GM23248 (cell line): Measurements from ENCODE around the gene APBA2. TPM values are rescaled to one million over a fixed set of nuclear protein-coding genes. Genes with fewer than 3 reads are reported as not detected.

Experiments used
- DNase-seq: peaks from one replicate; pipeline ENCODE4 v3.0.0-alpha.2; 2015
- H2AFZ ChIP-seq: fragments of 200-600 bp; sonication (generic); 2 replicates; pipeline ENCODE4 v1.6.1; 2016; ENCODE audit warnings: antibody characterized with exemption
- H3F3A ChIP-seq: fragments of 200-600 bp; sonication (generic); 2 replicates; pipeline ENCODE4 v1.6.1; 2016; ENCODE audit warnings: mild to moderate bottlenecking, antibody characterized with exemption, mixed run types; ENCODE audit not compliant: insufficient read depth
- H3K27ac ChIP-seq: fragments of 200-600 bp; sonication (generic); 2 replicates; pipeline ENCODE4 v1.5.1; 2016; ENCODE audit warnings: mild to moderate bottlenecking
- H3K27me3 ChIP-seq: fragments of 200-600 bp; sonication (generic); replicated peaks from 2 replicates; pipeline ENCODE4 v1.6.1; 2016; ENCODE audit warnings: mild to moderate bottlenecking; ENCODE audit not compliant: insufficient read depth
- H3K36me3 ChIP-seq: fragments of 200-600 bp; sonication (generic); 2 replicates; pipeline ENCODE4 v1.6.1; 2016; ENCODE audit warnings: low read depth, mild to moderate bottlenecking
- H3K4me1 ChIP-seq: fragments of 200-600 bp; sonication (generic); 2 replicates; pipeline ENCODE4 v1.6.1; 2016; ENCODE audit warnings: mild to moderate bottlenecking; ENCODE audit not compliant: insufficient read depth
- H3K4me2 ChIP-seq: fragments of 200-600 bp; sonication (generic); one replicate; pipeline ENCODE4 v1.6.1; 2016; ENCODE audit warnings: mild to moderate bottlenecking; ENCODE audit not compliant: unreplicated experiment
- H3K4me3 ChIP-seq: fragments of 200-600 bp; sonication (generic); 2 replicates; pipeline ENCODE4 v1.5.1; 2016; ENCODE audit warnings: mild to moderate bottlenecking
- H3K79me2 ChIP-seq: fragments of 200-600 bp; sonication (generic); 2 replicates; pipeline ENCODE4 v1.6.1; 2016; ENCODE audit warnings: mild to moderate bottlenecking; ENCODE audit not compliant: insufficient read depth
- H3K9ac ChIP-seq: fragments of 200-600 bp; sonication (generic); 2 replicates; pipeline ENCODE4 v1.6.1; 2016; ENCODE audit warnings: mild to moderate bottlenecking
- H3K9me2 ChIP-seq: fragments of 200-600 bp; sonication (generic); 2 replicates; pipeline ENCODE4 v1.6.1; 2016; ENCODE audit warnings: mixed run types, mild to moderate bottlenecking, moderate library complexity; ENCODE audit not compliant: insufficient read depth
- H3K9me3 ChIP-seq: fragments of 200-600 bp; sonication (generic); one replicate; pipeline ENCODE4 v1.6.1; 2017; ENCODE audit warnings: low read depth
- H4K20me1 ChIP-seq: fragments of 200-600 bp; sonication (generic); 2 replicates; pipeline ENCODE4 v1.6.0; 2016; ENCODE audit not compliant: insufficient read depth
- EZH2 ChIP-seq: fragments of 200-600 bp; sonication (generic); IDR thresholded peaks from 2 replicates; pipeline ENCODE4 v1.6.1; 2018; ENCODE audit warnings: antibody characterized with exemption, mild to moderate bottlenecking; ENCODE audit not compliant: insufficient read depth, poor library complexity, severe bottlenecking
- EZH2phosphoT487 ChIP-seq: fragments of 200-600 bp; sonication (generic); IDR thresholded peaks from 2 replicates; pipeline ENCODE4 v1.6.1; 2018; ENCODE audit warnings: antibody characterized with exemption, moderate library complexity, mild to moderate bottlenecking, low read depth; ENCODE audit not compliant: insufficient read depth
- WGBS, 2 experiments: methylation state at CpG; one replicate each; pipeline ENCODE4 v1.1.6; 2015 to 2017; ENCODE audit warnings: low lambda C conversion rate in 2 of 2, low coverage in 1 of 2; ENCODE audit errors: missing lambda C conversion rate in 2 of 2; 5-methylcytosine and 5-hydroxymethylcytosine counted together
- in situ Hi-C: fragments of 300-500 bp; cut with MboI; formaldehyde crosslinking; loops from 2 replicates; pipeline ENCODE4 v1.15.0; 2020
- polyA plus RNA-seq: library from polyadenylated mRNA; unstranded; fragments of >200 nt; fragmentation: Nextera tagmentation; extraction: Ambion mirVana; gene quantifications from 2 replicates; pipeline ENCODE4 v1.2.1, GENCODE V29; 2016
- total RNA-seq: library from RNA; depleted of rRNA; stranded (reverse); fragments of >200 nt; shearing (Covaris generic); gene quantifications from 2 replicates; pipeline ENCODE4 v1.2.3, GENCODE V29; 2014

APBA2 gene
- total and polyA plus RNA-seq, 2 experiments from 2014 or later = 0.23 to 0.65 TPM

- H3F3A ChIP-seq = no peaks in the 10 kb centered on the region
- no peak overlapping the region for H3K27ac ChIP-seq
- H3K9me2 ChIP-seq = no peaks in the 10 kb centered on the region
- H4K20me1 ChIP-seq = no peaks in the 10 kb centered on the region
- 45 to 46% methylated on average over 7 of the region's 7 CpGs for WGBS, 2 experiments
- H3K4me1 ChIP-seq = no peaks in the 10 kb centered on the region
- no peak for DNase-seq
- H3K9ac ChIP-seq = no peak overlapping the region
- H3K36me3 ChIP-seq = no peaks in the 10 kb centered on the region
- no peak for TF ChIP-seq EZH2
- TF ChIP-seq EZH2phosphoT487 = no peak
- H3K27me3 ChIP-seq = 0 out of 2 replicates have a peak, but pooled peaks cover 4% of the 10 kb centered on the region
- H2AFZ ChIP-seq = no peak overlapping the region
- H3K4me2 ChIP-seq = no peak overlapping the region
- no peaks in the 10 kb centered on the region for H3K9me3 ChIP-seq
- H3K79me2 ChIP-seq = no peaks in the 10 kb centered on the region
- in situ Hi-C loops = no loop called here
- H3K4me3 ChIP-seq = no peak overlapping the region
These were observed 186.1 kb downstream of the APBA2 start for GRCh38 chr15:29071882-29072273.

- Histone ChIP-seq H4K20me1 (no peaks in the 10 kb centered on the region), H3K4me3 (no peak overlapping the region), H3K36me3 (no peaks in the 10 kb centered on the region), H3K79me2 (no peaks in the 10 kb centered on the region), H3K9me2 (no peaks in the 10 kb centered on the region), H3K9ac (no peak overlapping the region), H2AFZ (no peak overlapping the region), H3K27ac (no peak overlapping the region), H3K4me2 (no peak overlapping the region), H3K27me3 (0 out of 2 replicates have a peak, but pooled peaks cover 5% of the 10 kb centered on the region), H3K9me3 (no peaks in the 10 kb centered on the region), H3F3A (no peaks in the 10 kb centered on the region), H3K4me1 (no peaks in the 10 kb centered on the region)
- WGBS, 2 experiments = 25 to 31% methylated on average over 5 of the region's 5 CpGs
- in situ Hi-C loops = no loop called here
- no peak for DNase-seq
- TF ChIP-seq EZH2 = no peak
- TF ChIP-seq EZH2phosphoT487 = no peak
These were observed 186.7 kb downstream of the APBA2 start for GRCh38 chr15:29072444-29072843.

DNA sequence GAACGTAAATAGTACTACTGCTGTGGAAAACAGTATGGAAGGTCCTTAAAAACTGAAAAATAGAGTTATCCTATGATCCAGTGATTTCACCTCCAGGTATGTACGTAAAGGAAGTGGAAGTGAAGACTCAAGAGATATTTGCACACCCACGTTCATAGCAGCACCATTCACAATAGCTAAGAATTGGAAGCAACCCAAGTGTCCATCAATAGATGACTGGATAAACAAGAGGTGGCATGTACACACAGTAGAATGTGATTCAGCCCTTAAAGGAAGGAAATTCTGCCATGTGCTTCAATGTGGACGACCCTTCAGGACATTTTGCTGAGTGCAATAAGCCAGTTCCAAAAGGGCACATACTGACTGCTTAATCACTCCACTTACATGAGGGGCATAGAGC is 188.3 kb downstream of the APBA2 start:
- H3K27ac ChIP-seq = no peak overlapping the region
- H4K20me1 ChIP-seq = no peaks in the 10 kb centered on the region
- H3K27me3 ChIP-seq = 0 out of 2 replicates have a peak, but pooled peaks cover 5% of the 10 kb centered on the region
- no peak overlapping the region for H3K4me2 ChIP-seq
- no peak overlapping the region for H3K4me3 ChIP-seq
- no peaks in the 10 kb centered on the region for H3K79me2 ChIP-seq
- H3K36me3 ChIP-seq = no peaks in the 10 kb centered on the region
- WGBS, 2 experiments = 7 to 12% methylated on average over 4 of the region's 4 CpGs
- TF ChIP-seq EZH2 (no peak), EZH2phosphoT487 (no peak)
- H2AFZ ChIP-seq = no peak overlapping the region
- in situ Hi-C loops = no loop called here
- no peaks in the 10 kb centered on the region for H3K9me3 ChIP-seq
- no peaks in the 10 kb centered on the region for H3K4me1 ChIP-seq
- H3F3A ChIP-seq = no peaks in the 10 kb centered on the region
- no peak overlapping the region for H3K9ac ChIP-seq
- H3K9me2 ChIP-seq = no peaks in the 10 kb centered on the region
- no peak for DNase-seq

- Histone ChIP-seq H3K27ac (no peak overlapping the region), H3K4me1 (no peaks in the 10 kb centered on the region), H3K4me2 (no peak overlapping the region), H4K20me1 (no peaks in the 10 kb centered on the region), H3K4me3 (no peak overlapping the region), H3K9me2 (no peaks in the 10 kb centered on the region), H3K36me3 (no peaks in the 10 kb centered on the region), H3K9me3 (no peaks in the 10 kb centered on the region), H3K79me2 (no peaks in the 10 kb centered on the region), H3K9ac (no peak overlapping the region), H3F3A (no peaks in the 10 kb centered on the region), H3K27me3 (0 out of 2 replicates have a peak, but pooled peaks cover 5% of the 10 kb centered on the region), H2AFZ (no peak overlapping the region)
- TF ChIP-seq EZH2phosphoT487 (no peak), EZH2 (no peak)
- DNase-seq = no peak
- in situ Hi-C loops = no loop called here
- 46 to 54% methylated on average over 9 to 10 of the region's 10 CpGs for WGBS, 2 experiments
These were observed 192.8 kb downstream of the APBA2 start for GRCh38 chr15:29078541-29078940.

DNA sequence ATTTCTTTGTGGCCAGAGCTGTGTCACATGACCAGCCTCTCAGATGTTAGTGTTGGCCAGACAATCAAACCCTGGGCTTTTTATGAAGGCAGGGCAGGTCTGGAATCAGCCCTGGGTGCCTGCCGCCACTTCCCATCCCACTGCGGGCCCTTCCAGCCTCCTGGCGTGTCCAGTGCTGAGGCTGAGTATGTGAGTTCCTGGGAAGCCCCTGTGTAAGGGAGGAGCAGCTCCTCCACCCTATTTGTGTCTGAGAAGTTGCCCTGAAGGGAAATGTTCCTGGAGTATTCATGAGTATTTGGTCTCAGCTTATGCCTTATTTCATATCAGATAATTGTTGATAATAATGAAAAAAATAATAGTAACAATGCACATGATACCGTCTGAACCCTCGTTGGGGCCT is 193.7 kb downstream of the APBA2 start:
- Histone ChIP-seq H3K4me1 (no peaks in the 10 kb centered on the region), H3K9me2 (no peaks in the 10 kb centered on the region), H3K9me3 (no peaks in the 10 kb centered on the region), H3K27me3 (0 out of 2 replicates have a peak, but pooled peaks cover 5% of the 10 kb centered on the region), H3K4me3 (no peak overlapping the region), H3K27ac (no peak overlapping the region), H3K4me2 (no peak overlapping the region), H3K9ac (no peak overlapping the region), H4K20me1 (no peaks in the 10 kb centered on the region), H3K36me3 (no peaks in the 10 kb centered on the region), H3K79me2 (no peaks in the 10 kb centered on the region), H3F3A (no peaks in the 10 kb centered on the region), H2AFZ (no peak overlapping the region)
- in situ Hi-C loops = no loop called here
- WGBS, 2 experiments = 12 to 20% methylated on average over 5 of the region's 5 CpGs
- TF ChIP-seq EZH2 (no peak), EZH2phosphoT487 (no peak)
- DNase-seq = no peak
